Liver (tissue), 9 donors: ENCODE data around the gene RBM15B. TPM values are rescaled to one million over a fixed set of nuclear protein-coding genes. Genes with fewer than 3 reads are reported as not detected.

Experiments used
- DNase-seq: peaks from one replicate; pipeline ENCODE4 v3.0.0-alpha.2; 2017; ENCODE audit warnings: low spot score
- H3K27ac ChIP-seq, 2 donors: one replicate each; pipeline ENCODE4 v1.7.0; 2013; ENCODE audit warnings: inconsistent platforms in 2 of 2, low read length in 2 of 2, control low read depth in 1 of 2, low read depth in 1 of 2, mild to moderate bottlenecking in 1 of 2
- H3K27me3 ChIP-seq, 4 donors: one replicate each; pipeline versions ENCODE4 v1.6.1 to v1.7.0; 2013; ENCODE audit warnings: low read length in 3 of 4, inconsistent platforms in 1 of 4, mild to moderate bottlenecking in 1 of 4, moderate library complexity in 1 of 4; ENCODE audit not compliant: control insufficient read depth in 4 of 4, insufficient read depth in 4 of 4
- H3K36me3 ChIP-seq, 4 donors: one replicate each; pipeline versions ENCODE4 v1.6.1 to v1.7.0; 2013; ENCODE audit warnings: low read length in 3 of 4, mild to moderate bottlenecking in 3 of 4, low read depth in 1 of 4, moderate library complexity in 1 of 4; ENCODE audit not compliant: control insufficient read depth in 4 of 4, insufficient read depth in 3 of 4
- H3K4me1 ChIP-seq, 4 donors: one replicate each; pipeline versions ENCODE4 v1.6.1 to v1.7.0; 2013; ENCODE audit warnings: low read length in 3 of 4, mild to moderate bottlenecking in 3 of 4, moderate library complexity in 1 of 4; ENCODE audit not compliant: control insufficient read depth in 4 of 4, insufficient read depth in 4 of 4
- H3K4me3 ChIP-seq, 3 donors: one replicate each; pipeline versions ENCODE4 v1.6.1 to v1.7.0; 2013; ENCODE audit warnings: low read length in 3 of 3, control low read depth in 1 of 3, low read depth in 1 of 3, mild to moderate bottlenecking in 1 of 3
- H3K9ac ChIP-seq, 2 donors: one replicate each; pipeline ENCODE4 v1.7.0; 2013; ENCODE audit warnings: low read length in 2 of 2, mild to moderate bottlenecking in 2 of 2, moderate library complexity in 2 of 2, control low read depth in 1 of 2, low read depth in 1 of 2
- H3K9me3 ChIP-seq, 4 donors: one replicate each; pipeline versions ENCODE4 v1.6.1 to v1.7.0; 2013; ENCODE audit warnings: low read length in 3 of 4; ENCODE audit not compliant: control insufficient read depth in 4 of 4
- FOXA1 ChIP-seq: IDR thresholded peaks from 2 replicates; pipeline ENCODE4 v1.6.1; 2016; ENCODE audit warnings: antibody characterized with exemption
- FOXA2 ChIP-seq: IDR thresholded peaks from 2 replicates; pipeline ENCODE4 v1.6.1; 2016; ENCODE audit warnings: antibody characterized with exemption
- HNF4A ChIP-seq, 2 donors: conservative IDR thresholded peaks; 2 replicates each; pipeline ENCODE4 v1.6.1; 2016; ENCODE audit warnings: antibody characterized with exemption in 2 of 2, mild to moderate bottlenecking in 2 of 2
- HNF4G ChIP-seq: IDR thresholded peaks from 2 replicates; pipeline ENCODE4 v1.6.1; 2016; ENCODE audit warnings: antibody characterized with exemption
- NR2F2 ChIP-seq: IDR thresholded peaks from 2 replicates; pipeline ENCODE4 v1.6.1; 2016; ENCODE audit warnings: antibody characterized with exemption
- RAD21 ChIP-seq, 2 donors: IDR thresholded peaks; 2 replicates each; pipeline ENCODE4 v1.6.1; 2016; ENCODE audit warnings: antibody characterized with exemption in 2 of 2, mild to moderate bottlenecking in 2 of 2
- RXRA ChIP-seq, 2 donors: IDR thresholded peaks; 2 replicates each; pipeline ENCODE4 v1.6.1; 2017 to 2018; ENCODE audit warnings: antibody characterized with exemption in 2 of 2, mild to moderate bottlenecking in 1 of 2
- TAF1 ChIP-seq: conservative IDR thresholded peaks from 2 replicates; pipeline ENCODE4 v1.6.1; 2016; ENCODE audit warnings: antibody characterized with exemption, mild to moderate bottlenecking
- YY1 ChIP-seq: IDR thresholded peaks from 2 replicates; pipeline ENCODE4 v1.6.1; 2016; ENCODE audit warnings: antibody characterized with exemption, mild to moderate bottlenecking
- WGBS: extraction: QIAGEN DNeasy Blood & Tissue Kit; methylation state at CpG from one replicate; pipeline ENCODE4 v1.1.7; 2013; 5-methylcytosine and 5-hydroxymethylcytosine counted together
- polyA plus RNA-seq, 2 donors: library from polyadenylated mRNA; stranded (reverse) in 1 of 2; unstranded in 1 of 2; fragments of 200-250 nt in 1 of 2; fragments of >200 nt in 1 of 2; fragmentation: Nextera tagmentation in 1 of 2; extraction: Ambion mirVana in 1 of 2; gene quantifications; one replicate each; pipeline versions ENCODE4 v1.2.1 to v1.2.3, GENCODE V29; 2013 to 2015
- total RNA-seq, 2 donors: library from RNA; depleted of rRNA; stranded (reverse); fragments of >200 nt; gene quantifications; one replicate each; pipeline ENCODE4 v1.2.3, GENCODE V29; 2014
- TF ChIP-seq, protein P1 (sequence below): IDR thresholded peaks from 2 replicates; pipeline ENCODE4 v1.6.1; 2016; ENCODE audit warnings: antibody characterized with exemption
- TF ChIP-seq, protein P2 (sequence below): IDR thresholded peaks from 2 replicates; pipeline ENCODE4 v1.6.1; 2016; ENCODE audit warnings: antibody characterized with exemption, mild to moderate bottlenecking
- donor health status: healthy.
- donor health status: healthy.
- donor health status: healthy.
- donor health status: healthy.
- donor health status: healthy.

The RBM15B gene
- total and polyA plus RNA-seq, 4 donors, result 2.3 to 14.8 (median 10.0) TPM

DNA sequence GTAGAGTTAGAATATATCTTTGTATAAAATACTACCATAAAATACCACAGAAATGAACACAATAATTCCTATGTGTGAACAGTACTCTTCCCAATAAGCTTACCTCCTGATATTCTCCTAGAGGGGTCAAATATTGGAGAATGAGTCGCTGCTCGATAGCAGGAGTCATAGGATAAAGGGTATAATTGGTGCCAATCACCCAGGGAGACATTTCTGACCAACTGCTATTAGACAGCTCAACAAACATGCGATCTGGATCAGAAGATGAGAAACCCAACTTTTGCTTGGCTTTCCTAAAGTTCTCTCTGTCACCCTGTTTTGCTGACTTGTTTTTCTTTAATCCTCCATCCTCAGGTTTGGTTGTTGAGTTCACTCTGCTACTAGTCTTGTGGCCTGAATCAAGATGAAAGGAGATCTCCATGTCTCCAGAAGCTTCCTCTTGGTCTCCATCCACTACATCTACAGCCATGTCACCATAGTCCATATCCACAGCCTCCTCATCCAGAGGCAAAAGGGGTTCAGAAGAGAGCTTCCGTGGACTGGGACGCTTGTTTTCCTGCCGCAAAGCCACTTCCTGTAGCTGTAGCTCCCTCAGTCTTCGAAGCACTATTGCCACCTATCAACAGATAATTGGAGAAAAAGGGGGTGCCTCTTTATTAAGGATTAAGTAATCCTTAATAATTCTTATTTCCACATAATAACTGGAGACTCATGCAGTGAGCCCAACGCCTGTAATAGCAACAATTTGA is 50.4 kb downstream of the RBM15B start:
- no peak overlapping the region for H3K9ac ChIP-seq
- H3K27me3 ChIP-seq, result no peaks in the 10 kb centered on the region
- TF ChIP-seq YY1 (no peak), RXRA (IDR thresholded peaks at IDR 0.05) (no peak), FOXA2 (no peak), HNF4A (conservative IDR thresholded peaks at IDR 0.05) (no peak), NR2F2 (no peak), FOXA1 (no peak), HNF4G (no peak), TAF1 (no peak), RAD21 (IDR thresholded peaks at IDR 0.05) (no peak)
- TF ChIP-seq, protein P1, sequence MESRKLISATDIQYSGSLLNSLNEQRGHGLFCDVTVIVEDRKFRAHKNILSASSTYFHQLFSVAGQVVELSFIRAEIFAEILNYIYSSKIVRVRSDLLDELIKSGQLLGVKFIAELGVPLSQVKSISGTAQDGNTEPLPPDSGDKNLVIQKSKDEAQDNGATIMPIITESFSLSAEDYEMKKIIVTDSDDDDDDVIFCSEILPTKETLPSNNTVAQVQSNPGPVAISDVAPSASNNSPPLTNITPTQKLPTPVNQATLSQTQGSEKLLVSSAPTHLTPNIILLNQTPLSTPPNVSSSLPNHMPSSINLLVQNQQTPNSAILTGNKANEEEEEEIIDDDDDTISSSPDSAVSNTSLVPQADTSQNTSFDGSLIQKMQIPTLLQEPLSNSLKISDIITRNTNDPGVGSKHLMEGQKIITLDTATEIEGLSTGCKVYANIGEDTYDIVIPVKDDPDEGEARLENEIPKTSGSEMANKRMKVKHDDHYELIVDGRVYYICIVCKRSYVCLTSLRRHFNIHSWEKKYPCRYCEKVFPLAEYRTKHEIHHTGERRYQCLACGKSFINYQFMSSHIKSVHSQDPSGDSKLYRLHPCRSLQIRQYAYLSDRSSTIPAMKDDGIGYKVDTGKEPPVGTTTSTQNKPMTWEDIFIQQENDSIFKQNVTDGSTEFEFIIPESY, result no peak
- TF ChIP-seq, protein P2, sequence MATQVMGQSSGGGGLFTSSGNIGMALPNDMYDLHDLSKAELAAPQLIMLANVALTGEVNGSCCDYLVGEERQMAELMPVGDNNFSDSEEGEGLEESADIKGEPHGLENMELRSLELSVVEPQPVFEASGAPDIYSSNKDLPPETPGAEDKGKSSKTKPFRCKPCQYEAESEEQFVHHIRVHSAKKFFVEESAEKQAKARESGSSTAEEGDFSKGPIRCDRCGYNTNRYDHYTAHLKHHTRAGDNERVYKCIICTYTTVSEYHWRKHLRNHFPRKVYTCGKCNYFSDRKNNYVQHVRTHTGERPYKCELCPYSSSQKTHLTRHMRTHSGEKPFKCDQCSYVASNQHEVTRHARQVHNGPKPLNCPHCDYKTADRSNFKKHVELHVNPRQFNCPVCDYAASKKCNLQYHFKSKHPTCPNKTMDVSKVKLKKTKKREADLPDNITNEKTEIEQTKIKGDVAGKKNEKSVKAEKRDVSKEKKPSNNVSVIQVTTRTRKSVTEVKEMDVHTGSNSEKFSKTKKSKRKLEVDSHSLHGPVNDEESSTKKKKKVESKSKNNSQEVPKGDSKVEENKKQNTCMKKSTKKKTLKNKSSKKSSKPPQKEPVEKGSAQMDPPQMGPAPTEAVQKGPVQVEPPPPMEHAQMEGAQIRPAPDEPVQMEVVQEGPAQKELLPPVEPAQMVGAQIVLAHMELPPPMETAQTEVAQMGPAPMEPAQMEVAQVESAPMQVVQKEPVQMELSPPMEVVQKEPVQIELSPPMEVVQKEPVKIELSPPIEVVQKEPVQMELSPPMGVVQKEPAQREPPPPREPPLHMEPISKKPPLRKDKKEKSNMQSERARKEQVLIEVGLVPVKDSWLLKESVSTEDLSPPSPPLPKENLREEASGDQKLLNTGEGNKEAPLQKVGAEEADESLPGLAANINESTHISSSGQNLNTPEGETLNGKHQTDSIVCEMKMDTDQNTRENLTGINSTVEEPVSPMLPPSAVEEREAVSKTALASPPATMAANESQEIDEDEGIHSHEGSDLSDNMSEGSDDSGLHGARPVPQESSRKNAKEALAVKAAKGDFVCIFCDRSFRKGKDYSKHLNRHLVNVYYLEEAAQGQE, result no peak
- no peaks in the 10 kb centered on the region for H3K4me1 ChIP-seq
- no peak overlapping the region for H3K4me3 ChIP-seq
- no peak overlapping the region for H3K27ac ChIP-seq
- WGBS, result 96% methylated on average over 8 of the region's 8 CpGs
- H3K36me3 ChIP-seq, result peaks cover 8 to 30% (median 22%) of the 10 kb centered on the region in 4 donors
- no peaks in the 10 kb centered on the region for H3K9me3 ChIP-seq
- no peak for DNase-seq

DNA sequence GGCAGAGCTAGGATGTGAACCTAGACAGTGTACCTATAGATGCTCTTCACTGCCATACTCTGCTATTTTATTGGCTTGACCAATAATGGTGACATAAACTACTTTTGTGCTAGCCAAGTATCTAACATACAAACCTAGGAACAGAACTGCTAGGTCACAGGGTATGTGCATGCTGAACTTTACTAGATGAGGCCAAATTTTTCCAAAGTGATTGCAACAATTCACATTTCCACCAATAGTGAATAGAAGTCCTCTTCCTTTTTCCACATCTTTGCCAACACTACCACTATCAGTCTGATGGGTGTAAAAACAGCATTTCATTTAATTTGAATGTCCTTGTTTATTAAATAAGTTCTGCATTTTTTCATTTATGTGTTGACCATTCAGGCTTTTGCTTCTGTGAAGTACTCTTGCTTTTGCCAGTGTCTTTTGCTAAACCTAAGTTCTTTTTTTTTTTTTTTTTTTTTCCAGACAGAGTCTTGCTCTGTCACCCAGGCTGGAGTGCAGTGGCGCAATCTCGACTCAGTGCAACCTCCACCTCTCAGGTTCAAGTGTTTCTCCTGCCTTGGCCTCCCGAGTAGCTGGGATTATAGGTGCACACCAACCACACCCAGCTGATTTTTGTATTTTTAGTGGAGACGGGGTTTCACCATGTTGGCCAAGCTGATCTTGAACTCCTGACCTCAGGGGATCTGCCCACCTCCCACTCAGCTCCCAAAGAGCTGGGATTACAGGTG is 54.6 kb downstream of the RBM15B start:
- H3K27ac ChIP-seq, result no peak overlapping the region
- TF ChIP-seq NR2F2, result no peak
- TF ChIP-seq, protein P2, result no peak
- no peak for TF ChIP-seq HNF4A (conservative IDR thresholded peaks at IDR 0.05)
- TF ChIP-seq, protein P1, result no peak
- TF ChIP-seq FOXA1, result no peak
- no peak for TF ChIP-seq TAF1
- TF ChIP-seq RXRA (IDR thresholded peaks at IDR 0.05), result peak in 1 of 2 donors; percentile 11
- H3K4me1 ChIP-seq, result no peaks in the 10 kb centered on the region
- no peaks in the 10 kb centered on the region for H3K9me3 ChIP-seq
- H3K9ac ChIP-seq, result no peak overlapping the region
- H3K27me3 ChIP-seq, result no peaks in the 10 kb centered on the region
- H3K4me3 ChIP-seq, result no peak overlapping the region
- DNase-seq, result no peak
- WGBS, result 95% methylated on average over 4 of the region's 4 CpGs
- H3K36me3 ChIP-seq, result peaks cover 2 to 17% (median 11%) of the 10 kb centered on the region in 4 donors
